Testis (tissue), 2 donors: Measurements from ENCODE around the gene CRYBA4.

Experiments used
- POLR2A ChIP-seq: fragments of 450-650 bp; IDR thresholded peaks from one replicate; pipeline ENCODE4 v1.6.1; 2017; ENCODE audit warnings: antibody characterized with exemption, mild to moderate bottlenecking, moderate library complexity
- TF ChIP-seq, protein P1 (sequence below), 3 experiments: fragments of 450-650 bp in 2 of 3; fragments of 200-600 bp in 1 of 3; sonication (generic) in 1 of 3; IDR thresholded peaks; one replicate each; pipeline ENCODE4 v1.5.1; 2016 to 2019; ENCODE audit warnings: antibody characterized with exemption in 3 of 3, mild to moderate bottlenecking in 2 of 3, moderate library complexity in 1 of 3

GRCh38 chr22:26648528-26649388, 27.0 kb downstream of the CRYBA4 start:
- TF ChIP-seq, protein P1, sequence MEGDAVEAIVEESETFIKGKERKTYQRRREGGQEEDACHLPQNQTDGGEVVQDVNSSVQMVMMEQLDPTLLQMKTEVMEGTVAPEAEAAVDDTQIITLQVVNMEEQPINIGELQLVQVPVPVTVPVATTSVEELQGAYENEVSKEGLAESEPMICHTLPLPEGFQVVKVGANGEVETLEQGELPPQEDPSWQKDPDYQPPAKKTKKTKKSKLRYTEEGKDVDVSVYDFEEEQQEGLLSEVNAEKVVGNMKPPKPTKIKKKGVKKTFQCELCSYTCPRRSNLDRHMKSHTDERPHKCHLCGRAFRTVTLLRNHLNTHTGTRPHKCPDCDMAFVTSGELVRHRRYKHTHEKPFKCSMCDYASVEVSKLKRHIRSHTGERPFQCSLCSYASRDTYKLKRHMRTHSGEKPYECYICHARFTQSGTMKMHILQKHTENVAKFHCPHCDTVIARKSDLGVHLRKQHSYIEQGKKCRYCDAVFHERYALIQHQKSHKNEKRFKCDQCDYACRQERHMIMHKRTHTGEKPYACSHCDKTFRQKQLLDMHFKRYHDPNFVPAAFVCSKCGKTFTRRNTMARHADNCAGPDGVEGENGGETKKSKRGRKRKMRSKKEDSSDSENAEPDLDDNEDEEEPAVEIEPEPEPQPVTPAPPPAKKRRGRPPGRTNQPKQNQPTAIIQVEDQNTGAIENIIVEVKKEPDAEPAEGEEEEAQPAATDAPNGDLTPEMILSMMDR (IDR thresholded peaks at IDR 0.05): no peak
- TF ChIP-seq POLR2A: no peak
